Tibial nerve (tissue), 4 donors: ENCODE results near the gene RBM20.

ENCODE experiments used
- EP300 ChIP-seq, 2 donors: sonication (generic); formaldehyde crosslinking; IDR thresholded peaks; one replicate each; pipeline ENCODE4 v1.6.1; 2017; ENCODE audit warnings: antibody characterized with exemption in 2 of 2, mild to moderate bottlenecking in 1 of 2
- POLR2A ChIP-seq, 2 donors: fragments of 450-650 bp; IDR thresholded peaks; one replicate each; pipeline ENCODE4 v1.6.1; 2017; ENCODE audit warnings: antibody characterized with exemption in 2 of 2, mild to moderate bottlenecking in 2 of 2, moderate library complexity in 2 of 2
- TF ChIP-seq, protein P1 (sequence below), 5 experiments: fragments of 200-600 bp in 3 of 5; fragments of 450-650 bp in 2 of 5; sonication (generic) in 3 of 5; IDR thresholded peaks; one replicate each; pipeline ENCODE4 v1.5.1; 2016 to 2019; ENCODE audit warnings: antibody characterized with exemption in 5 of 5, mild to moderate bottlenecking in 3 of 5, moderate library complexity in 2 of 5

DNA sequence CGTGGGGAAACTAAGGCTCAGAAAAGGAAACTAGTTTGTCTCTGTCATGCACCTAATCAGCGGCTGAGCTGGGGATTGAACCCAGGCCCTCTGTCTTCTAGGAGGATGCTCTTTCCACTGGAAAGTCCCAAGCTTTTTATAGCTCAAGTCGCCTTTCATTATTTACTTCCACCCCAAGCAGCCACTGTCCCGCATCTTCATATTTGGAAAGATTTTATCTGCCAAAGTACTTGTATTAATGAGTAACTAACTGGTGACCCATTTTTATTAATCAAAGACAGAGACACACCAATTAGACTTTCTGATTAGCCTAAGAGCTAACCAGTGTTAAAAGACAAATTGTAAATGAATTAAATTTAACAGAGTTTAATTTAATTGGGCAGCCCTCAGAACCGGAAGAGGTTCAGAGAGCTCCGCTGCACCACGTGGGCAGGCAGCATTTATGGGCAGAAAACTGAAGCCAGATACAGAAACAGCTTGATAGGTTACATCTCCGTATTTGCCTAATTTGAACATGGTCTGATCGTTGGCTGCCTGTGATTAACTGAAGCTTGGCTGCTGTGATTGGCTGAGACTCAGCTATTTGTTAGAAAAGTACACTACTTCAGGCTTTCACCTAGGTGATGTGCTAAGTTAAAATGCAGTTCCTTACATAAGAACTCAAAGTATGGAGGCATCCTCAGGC, 149.1 kb downstream of the RBM20 start:
- TF ChIP-seq, protein P1, sequence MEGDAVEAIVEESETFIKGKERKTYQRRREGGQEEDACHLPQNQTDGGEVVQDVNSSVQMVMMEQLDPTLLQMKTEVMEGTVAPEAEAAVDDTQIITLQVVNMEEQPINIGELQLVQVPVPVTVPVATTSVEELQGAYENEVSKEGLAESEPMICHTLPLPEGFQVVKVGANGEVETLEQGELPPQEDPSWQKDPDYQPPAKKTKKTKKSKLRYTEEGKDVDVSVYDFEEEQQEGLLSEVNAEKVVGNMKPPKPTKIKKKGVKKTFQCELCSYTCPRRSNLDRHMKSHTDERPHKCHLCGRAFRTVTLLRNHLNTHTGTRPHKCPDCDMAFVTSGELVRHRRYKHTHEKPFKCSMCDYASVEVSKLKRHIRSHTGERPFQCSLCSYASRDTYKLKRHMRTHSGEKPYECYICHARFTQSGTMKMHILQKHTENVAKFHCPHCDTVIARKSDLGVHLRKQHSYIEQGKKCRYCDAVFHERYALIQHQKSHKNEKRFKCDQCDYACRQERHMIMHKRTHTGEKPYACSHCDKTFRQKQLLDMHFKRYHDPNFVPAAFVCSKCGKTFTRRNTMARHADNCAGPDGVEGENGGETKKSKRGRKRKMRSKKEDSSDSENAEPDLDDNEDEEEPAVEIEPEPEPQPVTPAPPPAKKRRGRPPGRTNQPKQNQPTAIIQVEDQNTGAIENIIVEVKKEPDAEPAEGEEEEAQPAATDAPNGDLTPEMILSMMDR (IDR thresholded peaks at IDR 0.05), result no peak
- TF ChIP-seq EP300 (IDR thresholded peaks at IDR 0.05), result no peak
- TF ChIP-seq POLR2A (IDR thresholded peaks at IDR 0.05), result no peak
